GM19240 (cell line): Measurements from ENCODE around the gene SNRPB.

Experiments used
- DNase-seq: peaks from one replicate; pipeline ENCODE4 v3.0.0; 2011; ENCODE audit warnings: low spot score; ENCODE audit not compliant: insufficient read length

SNRPB gene

DNA sequence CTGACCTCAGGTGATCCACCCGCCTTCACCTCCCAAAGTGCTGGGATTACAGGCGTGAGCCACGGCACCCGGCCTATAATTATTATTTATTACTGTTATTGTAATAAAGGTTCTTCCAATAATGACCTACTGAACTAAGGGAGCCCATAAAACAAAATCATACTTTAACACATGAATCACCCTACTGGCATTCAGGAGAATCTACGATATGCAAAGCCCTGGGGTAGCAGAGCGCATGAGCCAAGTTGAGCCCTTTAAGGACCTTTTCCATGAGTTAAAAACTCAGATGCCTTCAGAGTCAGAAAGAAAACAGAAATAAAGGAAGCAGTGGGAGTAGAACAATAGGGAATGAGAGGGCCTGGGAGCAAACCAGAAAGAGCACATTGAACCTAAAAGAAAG, 41.5 kb downstream of the SNRPB start:
- DNase-seq, result no peak

DNA sequence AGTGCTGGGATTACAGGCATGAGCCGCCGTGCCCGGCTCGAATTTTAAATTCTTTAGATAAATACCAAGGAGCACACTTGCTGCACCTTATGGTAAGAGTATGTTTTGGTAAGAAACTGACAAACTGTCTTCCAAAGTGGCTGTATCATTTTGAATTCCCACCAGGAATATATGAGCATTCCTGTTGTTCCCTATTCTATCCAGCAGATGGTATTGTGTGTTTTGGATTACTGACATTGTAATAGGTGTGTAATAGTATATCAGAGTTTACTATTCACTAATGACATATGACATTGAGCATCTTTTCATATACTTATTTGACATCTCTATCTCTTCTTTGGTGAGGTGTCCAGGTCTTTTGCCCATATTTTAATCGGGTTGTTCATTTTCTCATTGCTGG, 49.3 kb downstream of the SNRPB start:
- no peak for DNase-seq

DNA sequence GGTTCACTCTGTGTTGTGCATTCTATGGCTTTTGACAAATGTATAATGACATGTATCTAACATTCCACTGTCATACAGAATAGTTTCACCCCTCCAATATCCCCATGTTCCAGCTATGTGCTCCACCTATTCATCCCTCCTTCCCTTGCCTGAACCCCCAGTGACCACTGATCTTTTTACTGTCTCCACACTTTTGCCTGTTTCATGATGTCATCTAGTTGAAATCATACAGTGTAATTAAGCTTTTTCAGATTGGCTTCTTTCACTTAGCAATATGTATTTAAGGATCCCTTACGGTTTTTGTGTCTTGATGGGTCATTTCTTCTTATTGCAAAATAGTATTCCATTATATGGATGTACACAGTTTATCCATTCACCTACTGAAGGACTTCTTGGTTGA, 50.1 kb downstream of the SNRPB start:
- DNase-seq, result no peak

DNA sequence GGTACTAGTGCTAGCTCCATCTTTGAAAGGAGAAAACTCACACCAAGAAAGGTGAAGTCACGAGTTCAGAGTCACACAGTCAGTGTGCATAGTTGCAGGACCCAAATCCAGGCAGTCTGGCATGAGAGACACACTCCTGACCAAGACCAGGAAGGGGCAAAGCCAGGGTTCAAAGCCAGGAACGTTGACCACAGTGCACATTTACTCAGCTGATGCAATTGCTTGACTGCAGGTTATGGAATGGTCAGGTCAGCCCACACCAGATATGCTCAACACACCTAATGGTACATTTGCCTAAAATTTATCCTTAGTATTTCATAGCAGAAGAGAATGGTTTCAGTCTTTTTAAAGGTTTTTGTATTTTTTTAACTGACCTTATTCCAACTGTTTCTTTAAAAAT, 52.2 kb downstream of the SNRPB start:
- no peak for DNase-seq

DNA sequence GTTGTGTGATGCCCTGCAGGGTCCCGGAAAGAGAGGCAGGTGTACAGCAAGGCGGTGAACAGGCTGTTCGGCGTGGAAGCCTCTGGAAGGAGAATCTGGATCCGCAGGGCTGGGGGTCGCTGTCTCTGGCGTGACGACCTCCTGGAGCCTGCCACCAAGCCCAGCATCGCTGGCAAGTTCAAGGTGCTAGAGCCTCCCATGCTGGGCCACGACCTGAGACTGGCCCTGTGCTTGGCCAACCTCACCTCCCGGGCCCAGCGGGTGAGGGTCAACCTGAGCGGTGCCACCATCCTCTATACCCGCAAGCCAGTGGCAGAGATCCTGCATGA, 53.4 kb downstream of the SNRPB start:
- DNase-seq, result no peak

DNA sequence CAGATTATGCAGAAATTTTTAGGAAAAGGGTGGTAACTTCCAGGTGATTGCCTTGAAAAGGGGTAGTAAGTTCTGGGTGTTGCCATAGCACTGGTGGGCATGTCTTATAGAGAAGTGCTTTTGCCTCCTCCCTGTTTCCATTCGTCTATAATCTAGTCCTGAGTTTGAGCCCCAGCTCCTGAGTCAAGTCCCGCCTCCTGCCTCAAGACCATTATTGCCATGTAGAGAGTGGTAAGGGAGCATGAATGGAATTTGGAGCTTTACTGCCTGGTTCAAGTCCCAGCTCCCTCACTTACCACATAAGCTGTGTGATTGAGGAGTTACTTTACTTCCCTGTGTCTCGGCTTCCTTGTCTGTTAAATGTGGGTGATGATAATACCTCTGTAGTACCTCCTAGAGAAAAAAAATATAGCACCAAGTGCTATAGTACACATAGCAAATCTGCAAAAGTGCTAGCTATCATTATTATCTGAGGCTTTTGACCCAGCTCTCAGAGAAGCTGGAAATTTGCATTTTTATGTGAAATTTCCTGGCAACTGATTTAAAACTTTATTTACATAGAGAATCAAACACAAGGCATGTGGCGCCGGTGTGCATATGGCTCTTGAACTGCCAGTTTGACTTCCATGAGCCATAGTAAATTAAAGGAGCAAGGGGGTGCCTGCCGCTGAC, 53.9 kb downstream of the SNRPB start:
- no peak for DNase-seq
